ENCODE results near the gene KIAA0408. TPM values are rescaled to one million over a fixed set of nuclear protein-coding genes. Genes with fewer than 3 reads are reported as not detected.

Gene KIAA0408
- total RNA-seq (2022; extraction: Qiagen RNA extraction) = 5.5 to 7.6 TPM (median 6.4 TPM) in 5 replicates

GRCh38 chr6:127459231-127459641 lies at the start of gene KIAA0408:
Gene KIAA0408, minus strand, starts transcription at chr6:127459389. Its CDS starts 5,408 bp downstream, at chr6:127453981.

Other genes starting within 250 kb of the KIAA0408 start
- 9.5 to 11.3 TPM (median 9.8 TPM) in 5 replicates for gene RNF146, start 192.5 kb downstream of the KIAA0408 start, total RNA-seq (2022; extraction: Qiagen RNA extraction)
- gene ECHDC1, start 115.8 kb downstream of the KIAA0408 start, total RNA-seq (2022; extraction: Qiagen RNA extraction) = 36.2 to 68.5 TPM (median 36.6 TPM) in 5 replicates
- 0.13 to 0.24 TPM (median 0.15 TPM) in 5 replicates for gene C6orf58, start 117.8 kb upstream of the KIAA0408 start, total RNA-seq (2022; extraction: Qiagen RNA extraction)